GM06990 (cell line): ENCODE data around the gene CEP104.

Source experiments
- DNase-seq: peaks from one replicate; pipeline ENCODE4 v3.0.0-alpha.2; 2011; ENCODE audit not compliant: insufficient read length; ENCODE audit errors: extremely low read depth
- H3K27me3 ChIP-seq: replicated peaks from 2 replicates; pipeline ENCODE4 v1.6.0; 2011; ENCODE audit warnings: low read length; ENCODE audit not compliant: control insufficient read depth, insufficient read depth
- H3K36me3 ChIP-seq: 2 replicates; pipeline ENCODE4 v1.5.1; 2011; ENCODE audit warnings: low read length; ENCODE audit not compliant: control insufficient read depth, insufficient read depth
- H3K4me3 ChIP-seq: replicated peaks from 2 replicates; pipeline ENCODE4 v1.5.1; 2011; ENCODE audit warnings: low read depth, mild to moderate bottlenecking, control low read depth, low read length
- CTCF ChIP-seq: IDR thresholded peaks from 2 replicates; pipeline ENCODE4 v1.5.1; 2011; ENCODE audit warnings: low read length, control low read depth, mild to moderate bottlenecking, inconsistent platforms; ENCODE audit not compliant: insufficient read depth, poor library complexity, severe bottlenecking

CEP104 gene

DNA sequence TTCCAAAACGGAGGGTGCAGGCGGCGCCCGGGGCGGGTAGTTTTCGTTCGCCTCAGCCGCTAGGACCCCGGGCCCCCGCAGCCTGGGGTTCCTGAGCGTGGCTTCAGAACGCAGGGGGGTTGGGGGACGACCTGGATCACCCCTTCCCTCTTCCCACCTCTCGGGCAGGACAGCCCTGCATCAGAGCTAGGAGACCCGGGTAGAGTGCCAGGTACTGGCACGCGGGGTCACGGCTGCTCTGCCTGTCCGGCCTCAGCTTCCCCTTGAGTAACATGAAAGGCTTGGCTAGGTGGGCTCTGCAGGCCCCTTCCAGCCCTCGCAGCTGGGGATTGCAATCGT is 749 bp upstream of the CEP104 start:
- DNase-seq, result no peak
- no peaks in the 10 kb centered on the region for H3K27me3 ChIP-seq
- H3K36me3 ChIP-seq, result peaks cover 3% of the 10 kb centered on the region; the same call in 1 of the 2 replicates
- H3K4me3 ChIP-seq, result peak overlapping the region; percentile 88
- no peak for TF ChIP-seq CTCF

GRCh38 chr1:3852711-3853485 is 4.1 kb downstream of the CEP104 start:
- no peak overlapping the region for H3K4me3 ChIP-seq
- DNase-seq, result no peak
- TF ChIP-seq CTCF, result no peak
- peaks cover 8% of the 10 kb centered on the region for H3K36me3 ChIP-seq
- no peaks in the 10 kb centered on the region for H3K27me3 ChIP-seq

DNA sequence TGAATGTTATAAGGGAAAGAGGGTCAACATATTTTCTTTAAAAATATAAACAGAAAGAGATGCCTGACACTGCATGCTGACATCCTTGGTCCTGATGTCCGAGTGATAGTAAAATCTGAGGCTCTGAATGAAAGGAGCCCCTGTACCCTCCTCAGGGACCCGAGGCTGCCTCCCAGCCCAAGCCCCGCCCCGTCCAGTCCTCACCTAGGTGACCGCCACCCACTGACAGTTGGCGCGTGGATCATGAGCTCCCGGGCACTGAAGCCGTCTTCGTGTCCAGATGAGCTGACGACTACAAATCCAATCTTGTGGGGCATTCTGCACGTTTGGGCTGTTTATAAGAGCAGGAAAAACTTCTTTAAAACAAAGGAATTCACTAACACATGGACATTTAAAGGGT is 4.9 kb downstream of the CEP104 start:
- Histone ChIP-seq H3K36me3 (peaks cover 8% of the 10 kb centered on the region), H3K4me3 (no peak overlapping the region), H3K27me3 (no peaks in the 10 kb centered on the region)
- no peak for DNase-seq
- no peak for TF ChIP-seq CTCF

GRCh38 chr1:3851292-3851691 is 5.7 kb downstream of the CEP104 start:
- H3K36me3 ChIP-seq, result peaks cover 8% of the 10 kb centered on the region
- DNase-seq, result no peak
- TF ChIP-seq CTCF, result no peak
- H3K4me3 ChIP-seq, result no peak overlapping the region
- no peaks in the 10 kb centered on the region for H3K27me3 ChIP-seq

DNA sequence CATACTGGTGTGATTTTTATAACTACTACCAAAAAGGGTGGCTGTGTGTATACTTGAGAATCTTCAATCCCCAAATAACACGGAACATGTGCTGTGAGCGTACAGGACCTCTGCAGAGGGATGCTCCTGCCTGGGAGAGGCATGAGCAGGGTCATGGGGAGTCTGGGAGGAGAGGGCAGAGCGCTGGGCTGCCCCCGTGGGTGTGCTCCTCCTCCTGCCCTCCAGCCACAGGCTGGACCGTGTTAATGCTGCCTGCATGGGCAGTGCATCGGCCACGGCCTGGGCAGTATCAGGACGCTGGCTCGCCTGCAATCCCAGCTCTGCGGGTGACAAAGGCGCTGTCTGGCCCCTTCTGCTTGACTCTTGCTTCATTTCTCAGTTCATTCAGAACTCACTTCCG is 6.2 kb downstream of the CEP104 start:
- peaks cover 8% of the 10 kb centered on the region for H3K36me3 ChIP-seq
- H3K27me3 ChIP-seq, result no peaks in the 10 kb centered on the region
- no peak for DNase-seq
- no peak for TF ChIP-seq CTCF
- H3K4me3 ChIP-seq, result no peak overlapping the region

DNA sequence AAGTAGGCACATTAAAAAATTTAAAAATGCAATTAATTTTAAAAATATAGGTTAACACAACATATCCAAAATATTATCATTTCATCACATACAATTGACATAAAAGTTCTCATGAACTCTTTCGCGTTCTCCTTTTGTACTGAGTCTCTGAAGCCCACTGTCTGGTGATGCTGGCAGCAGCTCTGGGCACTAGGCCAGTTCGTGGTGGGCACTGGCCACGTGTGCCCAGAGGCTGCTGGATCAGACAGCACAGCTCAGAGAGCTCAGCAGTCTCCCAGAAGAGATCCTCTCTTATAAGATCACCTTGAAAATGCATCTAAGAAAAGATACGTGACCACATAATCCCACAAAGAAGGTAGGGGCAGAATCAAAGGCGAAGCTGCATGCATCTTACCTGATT is 9.9 kb downstream of the CEP104 start:
- Histone ChIP-seq H3K36me3 (peaks cover 13% of the 10 kb centered on the region), H3K4me3 (no peak overlapping the region), H3K27me3 (no peaks in the 10 kb centered on the region)
- no peak for DNase-seq
- TF ChIP-seq CTCF, result no peak
